WTC11 (cell line): Measurements from ENCODE around the gene MT1M. TPM values are rescaled to one million over a fixed set of nuclear protein-coding genes. Genes with fewer than 3 reads are reported as not detected.

Source experiments
- ATAC-seq: fragments of 200-7000 bp; cut with Tn5 transposase; 2 replicates; pipeline ENCODE4 v1.10.0; 2021; ENCODE audit warnings: mild to moderate bottlenecking, moderate library complexity
- CTCF ChIA-PET: fragments of 300-600 bp; sonication (Branson Sonifier 250); formaldehyde crosslinking; loops from one replicate; lab custom pipeline; 2021; ENCODE audit warnings: antibody characterized with exemption; lab: Charles Lee
- POLR2A ChIA-PET: fragments of 350-600 bp; sonication (Branson Sonifier 250); formaldehyde crosslinking; loops from one replicate; lab custom pipeline; 2021; ENCODE audit warnings: antibody characterized with exemption; lab: Charles Lee
- DNase-seq: peaks from one replicate; pipeline ENCODE4 v3.0.0; 2021; ENCODE audit warnings: low spot score
- H3K27ac Mint-ChIP-seq: 2 replicates; pipeline ENCODE4 v1.8.0; 2021; ENCODE audit warnings: mixed read lengths
- H3K27me3 Mint-ChIP-seq: 2 replicates; pipeline ENCODE4 v1.8.0; 2021; ENCODE audit warnings: low read depth, mild to moderate bottlenecking, moderate library complexity, mixed read lengths
- H3K36me3 Mint-ChIP-seq: 2 replicates; pipeline ENCODE4 v1.8.0; 2021; ENCODE audit warnings: mixed read lengths
- H3K4me1 Mint-ChIP-seq: 2 replicates; pipeline ENCODE4 v1.8.0; 2022; ENCODE audit warnings: mixed read lengths
- H3K4me3 Mint-ChIP-seq: 2 replicates; pipeline ENCODE4 v1.8.0; 2021; ENCODE audit warnings: mild to moderate bottlenecking, moderate library complexity, mixed read lengths
- H3K9me3 Mint-ChIP-seq: 2 replicates; pipeline ENCODE4 v1.8.0; 2021; ENCODE audit warnings: mixed read lengths
- ATF1 ChIP-seq: sonication (generic); formaldehyde crosslinking; IDR thresholded peaks from 2 replicates; pipeline ENCODE4 v1.8.1; 2023; ENCODE audit warnings: mild to moderate bottlenecking, moderate library complexity, missing genetic modification reagents
- CREB1 ChIP-seq: sonication (generic); formaldehyde crosslinking; IDR thresholded peaks from 2 replicates; pipeline ENCODE4 v1.8.0; 2023; ENCODE audit warnings: mild to moderate bottlenecking, missing genetic modification reagents
- E2F4 ChIP-seq: sonication (generic); formaldehyde crosslinking; IDR thresholded peaks from 2 replicates; pipeline ENCODE4 v1.8.1; 2022; ENCODE audit warnings: low read depth, mild to moderate bottlenecking, moderate library complexity, missing genetic modification reagents, borderline replicate concordance
- ERG ChIP-seq: fragments of 250-450 bp; sonication (Bioruptor Pico); IDR thresholded peaks from 2 replicates; pipeline ENCODE4 v1.8.0; 2021; ENCODE audit warnings: mild to moderate bottlenecking
- ETV6 ChIP-seq: sonication (generic); formaldehyde crosslinking; IDR thresholded peaks from 2 replicates; pipeline ENCODE4 v1.8.1; 2022; ENCODE audit warnings: mild to moderate bottlenecking, missing genetic modification reagents
- FOXK1 ChIP-seq: sonication (generic); formaldehyde crosslinking; IDR thresholded peaks from 2 replicates; pipeline ENCODE4 v1.8.0; 2022; ENCODE audit warnings: mild to moderate bottlenecking, moderate library complexity, missing genetic modification reagents
- MXD4 ChIP-seq: fragments of 250-450 bp; sonication (Bioruptor Pico); IDR thresholded peaks from 2 replicates; pipeline ENCODE4 v1.8.0; 2021; ENCODE audit warnings: mild to moderate bottlenecking, moderate library complexity, borderline replicate concordance
- NFE2L1 ChIP-seq: sonication (generic); formaldehyde crosslinking; IDR thresholded peaks from 2 replicates; pipeline ENCODE4 v1.8.1; 2023; ENCODE audit warnings: missing genetic modification reagents
- NFYB ChIP-seq: sonication (generic); formaldehyde crosslinking; conservative IDR thresholded peaks from 2 replicates; pipeline ENCODE4 v1.8.0; 2022; ENCODE audit warnings: low read depth, missing genetic modification reagents
- NR1H2 ChIP-seq: sonication (generic); formaldehyde crosslinking; IDR thresholded peaks from 2 replicates; pipeline ENCODE4 v1.9.0; 2021; ENCODE audit warnings: mild to moderate bottlenecking, moderate library complexity, missing genetic modification reagents
- NR2C2 ChIP-seq: sonication (generic); formaldehyde crosslinking; IDR thresholded peaks from 2 replicates; pipeline ENCODE4 v1.8.0; 2022; ENCODE audit warnings: mild to moderate bottlenecking, missing genetic modification reagents
- PRDM15 ChIP-seq: sonication (generic); formaldehyde crosslinking; IDR thresholded peaks from 2 replicates; pipeline ENCODE4 v1.8.0; 2022; ENCODE audit warnings: missing genetic modification reagents
- PREB ChIP-seq: sonication (generic); formaldehyde crosslinking; IDR thresholded peaks from 2 replicates; pipeline ENCODE4 v1.8.1; 2022; ENCODE audit warnings: mild to moderate bottlenecking, missing genetic modification reagents, moderate library complexity, borderline replicate concordance
- PRRX2 ChIP-seq: fragments of 250-450 bp; sonication (Bioruptor Pico); IDR thresholded peaks from 2 replicates; pipeline ENCODE4 v1.8.0; 2021; ENCODE audit warnings: mild to moderate bottlenecking
- TP53 ChIP-seq: sonication (generic); formaldehyde crosslinking; IDR thresholded peaks from 2 replicates; pipeline ENCODE4 v1.8.1; 2023; ENCODE audit warnings: mild to moderate bottlenecking, missing genetic modification reagents
- ZNF232 ChIP-seq: sonication (generic); formaldehyde crosslinking; IDR thresholded peaks from 2 replicates; pipeline ENCODE4 v1.8.0; 2022; ENCODE audit warnings: mild to moderate bottlenecking, missing genetic modification reagents
- ZNF425 ChIP-seq: fragments of 250-450 bp; sonication (Bioruptor Pico); conservative IDR thresholded peaks from 2 replicates; pipeline ENCODE4 v1.9.0; 2021; ENCODE audit warnings: mild to moderate bottlenecking
- ZNF512 ChIP-seq: sonication (generic); formaldehyde crosslinking; IDR thresholded peaks from 2 replicates; pipeline ENCODE4 v1.8.1; 2022; ENCODE audit warnings: missing genetic modification reagents, borderline replicate concordance
- ZNF671 ChIP-seq: fragments of 250-450 bp; sonication (Bioruptor Pico); IDR thresholded peaks from 2 replicates; pipeline ENCODE4 v1.8.0; 2021; ENCODE audit warnings: mild to moderate bottlenecking
- total RNA-seq: library from RNA; stranded (reverse); gene quantifications from 3 replicates; pipeline ENCODE4 v1.2.3, GENCODE V29; 2021

The MT1M gene
- total RNA-seq, 1 experiment from 2014 or later: 4.7 TPM

GRCh38 chr16:56611281-56611833, 21.1 kb upstream of the MT1M start (continued):
- TF ChIP-seq ZNF512 (CRISPR knock-in tag): no peak

- DNase-seq (no peak), ATAC-seq (no peak)
- Mint-ChIP-seq H3K4me1 (peaks cover 48% of the 10 kb centered on the region), H3K4me3 (no peak overlapping the region), H3K27ac (no peak overlapping the region), H3K36me3 (no peaks in the 10 kb centered on the region), H3K9me3 (no peaks in the 10 kb centered on the region), H3K27me3 (peaks cover 93% of the 10 kb centered on the region)
- ChIA-PET POLR2A (no interaction called here), CTCF (interaction anchor here (1.6 kb wide), 1 partner anchor 10 kb away, joined by 6 read pairs; no protein-coding TSS in a partner anchor)
- TF ChIP-seq ZNF425 (no peak), NR2C2 (no peak), FOXK1 (CRISPR knock-in tag) (no peak), ETV6 (CRISPR knock-in tag) (no peak)
Observed at GRCh38 chr16:56613706-56614105, 18.8 kb upstream of the MT1M start.

GRCh38 chr16:56614549-56614991, 17.9 kb upstream of the MT1M start:
- H3K4me1 Mint-ChIP-seq: peaks cover 42% of the 10 kb centered on the region
- TF ChIP-seq CREB1 (CRISPR knock-in tag): no peak
- TF ChIP-seq TP53 (CRISPR knock-in tag): no peak
- TF ChIP-seq ZNF671 (CRISPR knock-in tag): no peak
- no peak for TF ChIP-seq PREB (CRISPR knock-in tag)
- TF ChIP-seq NFE2L1 (CRISPR knock-in tag): no peak
- TF ChIP-seq ATF1 (CRISPR knock-in tag): no peak
- TF ChIP-seq NR1H2 (CRISPR knock-in tag): no peak
- TF ChIP-seq ETV6 (CRISPR knock-in tag): no peak
- no peak for TF ChIP-seq PRRX2 (CRISPR knock-in tag)
- TF ChIP-seq FOXK1 (CRISPR knock-in tag): no peak
- TF ChIP-seq MXD4 (CRISPR knock-in tag): no peak
- TF ChIP-seq ERG (CRISPR knock-in tag): no peak
- H3K36me3 Mint-ChIP-seq: no peaks in the 10 kb centered on the region
- ATAC-seq: no peak
- DNase-seq: no peak
- no peaks in the 10 kb centered on the region for H3K9me3 Mint-ChIP-seq
- no peak overlapping the region for H3K4me3 Mint-ChIP-seq
- ChIA-PET CTCF (no interaction called here), POLR2A (no interaction called here)
- peaks cover 93% of the 10 kb centered on the region for H3K27me3 Mint-ChIP-seq
- no peak overlapping the region for H3K27ac Mint-ChIP-seq

GRCh38 chr16:56615353-56615752, 17.1 kb upstream of the MT1M start:
- CTCF ChIA-PET: interaction anchor here (1.1 kb wide), 1 partner anchor 15 kb away, joined by 3 read pairs; no protein-coding TSS in a partner anchor
- DNase-seq: no peak
- H3K9me3 Mint-ChIP-seq: no peaks in the 10 kb centered on the region
- H3K36me3 Mint-ChIP-seq: no peaks in the 10 kb centered on the region
- POLR2A ChIA-PET: no interaction called here
- no peak overlapping the region for H3K27ac Mint-ChIP-seq
- H3K4me3 Mint-ChIP-seq: no peak overlapping the region
- no peak for ATAC-seq
- H3K27me3 Mint-ChIP-seq: peaks cover 93% of the 10 kb centered on the region
- H3K4me1 Mint-ChIP-seq: peaks cover 38% of the 10 kb centered on the region
- no peak for TF ChIP-seq NFYB (CRISPR knock-in tag)
- TF ChIP-seq E2F4 (CRISPR knock-in tag): no peak
- no peak for TF ChIP-seq ZNF232
- no peak for TF ChIP-seq FOXK1 (CRISPR knock-in tag)
- TF ChIP-seq PRDM15: no peak
